H1 (cell line): ENCODE data around the gene KRTAP11-1. TPM values are rescaled to one million over a fixed set of nuclear protein-coding genes. Genes with fewer than 3 reads are reported as not detected.

Experiments
- CTCF ChIA-PET: fragments of 300-600 bp; sonication (Branson Sonifier 250); formaldehyde crosslinking; loops from one replicate; lab custom pipeline; 2021; ENCODE audit not compliant: partially characterized antibody; lab: Charles Lee
- POLR2A ChIA-PET: fragments of 300-600 bp; sonication (Branson Sonifier 250); formaldehyde crosslinking; loops from one replicate; lab custom pipeline; 2021; ENCODE audit warnings: inconsistent platforms; ENCODE audit not compliant: partially characterized antibody; lab: Charles Lee
- DNase-seq, 2 experiments: peaks; one replicate each; pipeline versions ENCODE4 v3.0.0 to v3.0.0-alpha.2; 2010 to 2022; ENCODE audit warnings: low spot score in 2 of 2, low read depth in 1 of 2, mixed read lengths in 1 of 2
- FAIRE-seq: peaks from 2 replicates; lab custom pipeline; 2011; peaks lifted over from hg19 to GRCh38; lab: Jason Lieb, UNC
- H2AFZ ChIP-seq: 2 replicates; pipeline ENCODE4 v1.8.1; 2012; ENCODE audit warnings: low read length, inconsistent platforms
- H2AK5ac ChIP-seq: 2 replicates; pipeline ENCODE4 v1.6.1; 2013; ENCODE audit warnings: low read depth, low read length
- H2BK120ac ChIP-seq: replicated peaks from 2 replicates; pipeline ENCODE3; 2013; ENCODE audit warnings: low read depth, low read length, inconsistent platforms
- H2BK12ac ChIP-seq: 2 replicates; pipeline ENCODE4 v1.6.1; 2013; ENCODE audit warnings: low read depth, low read length
- H2BK15ac ChIP-seq: 2 replicates; pipeline ENCODE4 v1.6.1; 2013; ENCODE audit warnings: low read length
- H2BK20ac ChIP-seq: 2 replicates; pipeline ENCODE4 v1.6.1; 2013; ENCODE audit warnings: low read length
- H2BK5ac ChIP-seq: 2 replicates; pipeline ENCODE4 v1.6.1; 2013; ENCODE audit warnings: low read depth, low read length
- H3K14ac ChIP-seq: 2 replicates; pipeline ENCODE4 v1.6.1; 2013; ENCODE audit warnings: inconsistent platforms; ENCODE audit not compliant: insufficient read length
- H3K18ac ChIP-seq: 2 replicates; pipeline ENCODE4 v1.6.1; 2013; ENCODE audit warnings: low read length; ENCODE audit errors: extremely low read depth
- H3K23ac ChIP-seq: 2 replicates; pipeline ENCODE4 v1.6.1; 2013; ENCODE audit warnings: inconsistent platforms; ENCODE audit not compliant: insufficient read length
- H3K23me2 ChIP-seq: 2 replicates; pipeline ENCODE4 v1.6.1; 2013; ENCODE audit warnings: low read depth, low read length
- H3K27ac ChIP-seq: 2 replicates; pipeline ENCODE4 v1.6.1; 2011; ENCODE audit warnings: low read depth, low read length, inconsistent platforms
- H3K27me3 ChIP-seq, 4 experiments: replicated peaks in 1 of 4; 1 replicate in 1 of 4; 2 replicates in 3 of 4; pipeline versions ENCODE4 v1.6.1 to v1.8.1; 2011 to 2013; ENCODE audit warnings: low read length in 3 of 4, mild to moderate bottlenecking in 3 of 4, inconsistent platforms in 2 of 4, mixed read lengths in 2 of 4, moderate library complexity in 1 of 4; ENCODE audit not compliant: control insufficient read depth in 3 of 4, insufficient read depth in 3 of 4; ENCODE audit errors: extremely low read depth in 1 of 4
- H3K36me3 ChIP-seq, 4 experiments: 2 replicates each; pipeline versions ENCODE4 v1.6.1 to v1.8.1; 2011 to 2013; ENCODE audit warnings: mild to moderate bottlenecking in 4 of 4, low read length in 3 of 4, moderate library complexity in 2 of 4, control low read depth in 1 of 4, inconsistent platforms in 1 of 4; ENCODE audit not compliant: insufficient read depth in 4 of 4, control insufficient read depth in 2 of 4
- H3K4ac ChIP-seq: replicated peaks from 2 replicates; pipeline ENCODE3; 2013; ENCODE audit warnings: low read length, low read depth, mixed read lengths, inconsistent platforms; ENCODE audit not compliant: insufficient read length
- H3K4me1 ChIP-seq, 4 experiments: replicated peaks in 1 of 4; 1 replicate in 1 of 4; 2 replicates in 3 of 4; pipeline versions ENCODE4 v1.6.1 to v1.8.1; 2011 to 2013; ENCODE audit warnings: low read length in 3 of 4, inconsistent platforms in 2 of 4, mixed read lengths in 1 of 4; ENCODE audit not compliant: insufficient read depth in 4 of 4, control insufficient read depth in 3 of 4
- H3K4me2 ChIP-seq, 2 experiments: 2 replicates each; pipeline versions ENCODE4 v1.6.1 to v1.8.1; 2011 to 2013; ENCODE audit warnings: low read depth in 2 of 2, low read length in 2 of 2, control low read depth in 1 of 2, inconsistent platforms in 1 of 2, mild to moderate bottlenecking in 1 of 2; ENCODE audit not compliant: insufficient read depth in 1 of 2
- H3K4me3 ChIP-seq, 4 experiments: fragments of 200-600, 300-600 bp in 1 of 4; sonication (generic), shearing (Covaris generic), sonication (Bioruptor Twin) in 1 of 4; 2 replicates each; pipeline versions ENCODE4 v1.5.1 to v1.8.1; 2011 to 2016; ENCODE audit warnings: low read length in 4 of 4, low read depth in 3 of 4, control low read depth in 2 of 4, inconsistent platforms in 2 of 4, mild to moderate bottlenecking in 2 of 4, mixed read lengths in 1 of 4, moderate library complexity in 1 of 4; ENCODE audit not compliant: insufficient read depth in 2 of 4; ENCODE audit errors: extremely low read depth in 1 of 4
- H3K56ac ChIP-seq: replicated peaks from 2 replicates; pipeline ENCODE3; 2013; ENCODE audit warnings: low read depth, mild to moderate bottlenecking, mixed read lengths, low read length, inconsistent platforms; ENCODE audit not compliant: insufficient read length
- H3K79me1 ChIP-seq: 2 replicates; pipeline ENCODE4 v1.6.1; 2013; ENCODE audit warnings: low read depth, low read length, control low read depth
- H3K79me2 ChIP-seq, 2 experiments: 2 replicates each; pipeline versions ENCODE4 v1.6.1 to v1.8.1; 2012 to 2013; ENCODE audit warnings: low read length in 2 of 2, mild to moderate bottlenecking in 2 of 2, inconsistent platforms in 1 of 2; ENCODE audit not compliant: insufficient read depth in 2 of 2, control insufficient read depth in 1 of 2
- H3K9ac ChIP-seq, 4 experiments: replicated peaks in 1 of 4; 1 replicate in 1 of 4; 2 replicates in 3 of 4; pipeline versions ENCODE4 v1.6.1 to v1.8.1; 2011 to 2013; ENCODE audit warnings: low read depth in 3 of 4, low read length in 3 of 4, control low read depth in 2 of 4, mild to moderate bottlenecking in 2 of 4, moderate library complexity in 2 of 4, inconsistent platforms in 1 of 4; ENCODE audit errors: extremely low read depth in 1 of 4
- H3K9me3 ChIP-seq, 2 experiments: 2 replicates each; pipeline versions ENCODE4 v1.6.1 to v1.8.1; 2012 to 2013; ENCODE audit warnings: mild to moderate bottlenecking in 2 of 2, moderate library complexity in 2 of 2, control low read depth in 1 of 2, inconsistent platforms in 1 of 2, low read depth in 1 of 2, low read length in 1 of 2, mixed read lengths in 1 of 2; ENCODE audit not compliant: insufficient read depth in 2 of 2
- H4K20me1 ChIP-seq, 2 experiments: replicated peaks in 1 of 2; 2 replicates each; pipeline versions ENCODE3 to v1.8.1; 2011 to 2013; ENCODE audit warnings: inconsistent platforms in 2 of 2, low read length in 2 of 2, mild to moderate bottlenecking in 1 of 2; ENCODE audit not compliant: insufficient read depth in 2 of 2, control insufficient read depth in 1 of 2
- H4K5ac ChIP-seq: 2 replicates; pipeline ENCODE4 v1.6.1; 2013; ENCODE audit warnings: low read length, low read depth, mixed read lengths, inconsistent platforms; ENCODE audit not compliant: insufficient read length
- H4K8ac ChIP-seq: 2 replicates; pipeline ENCODE4 v1.8.0; 2013; ENCODE audit warnings: mild to moderate bottlenecking, moderate library complexity, low read length, inconsistent platforms; ENCODE audit not compliant: insufficient read depth; ENCODE audit errors: extremely low read depth
- H4K91ac ChIP-seq: replicated peaks from 2 replicates; pipeline ENCODE3; 2013; ENCODE audit warnings: low read length, mixed read lengths, inconsistent platforms; ENCODE audit not compliant: insufficient read length
- POLR2A ChIP-seq, 2 experiments: IDR thresholded peaks; 1 replicate in 1 of 2; 2 replicates in 1 of 2; pipeline ENCODE4 v1.6.1; 2011; ENCODE audit warnings: low read depth in 2 of 2, low read length in 2 of 2, mild to moderate bottlenecking in 2 of 2; ENCODE audit errors: control extremely low read depth in 1 of 2
- TBP ChIP-seq: IDR thresholded peaks from 2 replicates; pipeline ENCODE4 v1.6.1; 2011; ENCODE audit warnings: low read depth, low read length, improper control_type of control experiment
- WGBS, 2 experiments: shearing (Covaris generic) in 1 of 2; methylation state at CpG; one replicate each; pipeline versions ENCODE4 v1.1.6 to v1.1.7; 2013 to 2015; ENCODE audit warnings: low lambda C conversion rate in 2 of 2, mixed read lengths in 2 of 2, inconsistent platforms in 1 of 2, low coverage in 1 of 2, missing lambda C conversion rate in 1 of 2; ENCODE audit not compliant: insufficient replicate concordance in 2 of 2, insufficient coverage in 1 of 2, insufficient read length in 1 of 2; ENCODE audit errors: extremely low coverage in 1 of 2, missing lambda C conversion rate in 1 of 2; 5-methylcytosine and 5-hydroxymethylcytosine counted together
- polyA plus RNA-seq, 7 experiments: library from polyadenylated mRNA; depleted of rRNA in 3 of 7; stranded (reverse) in 5 of 7; unstranded in 2 of 7; fragments of >200 nt in 5 of 7; fragments of 200-250 nt in 2 of 7; gene quantifications; 1 replicate in 5 of 7; 2 replicates in 1 of 7; 4 replicates in 1 of 7; pipeline versions ENCODE4 v1.2.1 to v1.2.3, GENCODE V29; 2011 to 2013; ENCODE audit warnings: missing spikeins in 2 of 7, mixed read lengths in 2 of 7
- total RNA-seq: library from RNA; stranded (reverse); fragmentation: NEBNext Ultra II Directional; extraction: Animal tissue kit (Norgen Biotek cat#: 25700); gene quantifications from 2 replicates; pipeline ENCODE4 v1.2.1, GENCODE V29; 2021

Gene KRTAP11-1
- total and polyA plus RNA-seq, 2 of the 8 experiments (the other 6 are each of a cell fraction or from before 2014, with no cell fraction given): not detected

GRCh38 chr21:30847627-30848500 is 33.5 kb downstream of the KRTAP11-1 start:
- H2BK20ac ChIP-seq: no peak overlapping the region
- 90% methylated on average over 9 of the region's 9 CpGs; no CpG with 5 or more reads in 1 of the 2 experiments for WGBS, 2 experiments
- CTCF ChIA-PET: interaction anchor here (0.6 to 2.0 kb wide), 5 partner anchors 9 to 19 kb away, joined by 3 to 13 read pairs (median 3); no protein-coding TSS in a partner anchor

More at GRCh38 chr21:30847627-30848500, 33.5 kb downstream of the KRTAP11-1 start:
- Histone ChIP-seq H3K4me1 (no peaks in the 10 kb centered on the region), H2BK120ac (no peak overlapping the region), H2AK5ac (no peak overlapping the region), H4K8ac (no peak overlapping the region), H3K23ac (no peak overlapping the region), H4K20me1 (no peaks in the 10 kb centered on the region), H3K4me2 (no peak overlapping the region), H3K23me2 (no peaks in the 10 kb centered on the region), H3K4ac (no peak overlapping the region), H3K9me3 (no peaks in the 10 kb centered on the region)
- TF ChIP-seq POLR2A (IDR thresholded peaks at IDR 0.05; ENCODE audit: control extremely low read depth in 1 of 2, low read depth in 2 of 2, low read length in 2 of 2) (no peak), TBP (no peak)
- TF ChIP-seq, all 59 proteins: peak for 0
- Histone ChIP-seq H3K79me2 (no peaks in the 10 kb centered on the region), H3K27ac (no peak overlapping the region), H2BK5ac (no peak overlapping the region), H3K9ac (no peak overlapping the region), H3K18ac (no peak overlapping the region), H3K27me3 (no peaks in the 10 kb centered on the region), H2BK15ac (no peak overlapping the region), H3K56ac (no peak overlapping the region), H2AFZ (no peak overlapping the region), H3K14ac (no peak overlapping the region), H3K36me3 (no peaks in the 10 kb centered on the region), H3K4me3 (no peak overlapping the region), H2BK12ac (no peak overlapping the region), H3K79me1 (no peaks in the 10 kb centered on the region), H4K5ac (no peak overlapping the region), H4K91ac (no peak overlapping the region)
- POLR2A ChIA-PET: no interaction called here
- no peak for FAIRE-seq
- no peak for DNase-seq
